Measurements from ENCODE around the gene NXPH2.
"Not testable (repeated sequence)": the region's sequence is repeated elsewhere in the genome, so short reads cannot be mapped to it uniquely, and the experiment has no call there.

The NXPH2 gene

GRCh38 chr2:138752197-138752956, 27.8 kb downstream of the NXPH2 start:
- FAIRE-seq (no peak), DNase-seq (ENCODE audit: insufficient read length) (no peak)

GRCh38 chr2:138744713-138745112, 35.5 kb downstream of the NXPH2 start:
- FAIRE-seq (no peak), DNase-seq (ENCODE audit: insufficient read length) (no peak)
- TF ChIP-seq POLR2A (IDR thresholded peaks at IDR 0.05; ENCODE audit: low read depth, low read length) (no peak), POLR2AphosphoS5 (IDR thresholded peaks at IDR 0.05; ENCODE audit: low read depth, low read length) (no peak), TAF1 (IDR thresholded peaks at IDR 0.05; ENCODE audit: borderline replicate concordance, low read depth, low read length) (no peak)

More at GRCh38 chr2:138752197-138752956, 27.8 kb downstream of the NXPH2 start:
- no peak for TF ChIP-seq TAF1 (IDR thresholded peaks at IDR 0.05; ENCODE audit: borderline replicate concordance, low read depth, low read length)
- no peak for TF ChIP-seq POLR2A (IDR thresholded peaks at IDR 0.05; ENCODE audit: low read depth, low read length)
- TF ChIP-seq POLR2AphosphoS5 (IDR thresholded peaks at IDR 0.05; ENCODE audit: low read depth, low read length), result no peak

- no peak for TF ChIP-seq POLR2AphosphoS5 (IDR thresholded peaks at IDR 0.05; ENCODE audit: low read depth, low read length)
- TF ChIP-seq TAF1 (IDR thresholded peaks at IDR 0.05; ENCODE audit: borderline replicate concordance, low read depth, low read length), result no peak
- no peak for TF ChIP-seq POLR2A (IDR thresholded peaks at IDR 0.05; ENCODE audit: low read depth, low read length)
- FAIRE-seq, result no peak
- DNase-seq (ENCODE audit: insufficient read length), result no peak
Observed at GRCh38 chr2:138742441-138743057, 37.6 kb downstream of the NXPH2 start.

GRCh38 chr2:138741851-138742250, 38.3 kb downstream of the NXPH2 start:
- no peak for FAIRE-seq
- DNase-seq (ENCODE audit: insufficient read length), result no peak
- TF ChIP-seq POLR2A (IDR thresholded peaks at IDR 0.05; ENCODE audit: low read depth, low read length) (no peak), TAF1 (IDR thresholded peaks at IDR 0.05; ENCODE audit: borderline replicate concordance, low read depth, low read length) (no peak), POLR2AphosphoS5 (IDR thresholded peaks at IDR 0.05; ENCODE audit: low read depth, low read length) (no peak)

- not testable (repeated sequence) for FAIRE-seq; DNase-seq (ENCODE audit: insufficient read length)
Observed at GRCh38 chr2:138737009-138737554, 43.1 kb downstream of the NXPH2 start.

- no peak for FAIRE-seq
- no peak for DNase-seq (ENCODE audit: insufficient read length)
- no peak for TF ChIP-seq POLR2AphosphoS5 (IDR thresholded peaks at IDR 0.05; ENCODE audit: low read depth, low read length)
- no peak for TF ChIP-seq TAF1 (IDR thresholded peaks at IDR 0.05; ENCODE audit: borderline replicate concordance, low read depth, low read length)
- TF ChIP-seq POLR2A (IDR thresholded peaks at IDR 0.05; ENCODE audit: low read depth, low read length), result no peak
Observed at GRCh38 chr2:138732651-138733050, 47.5 kb downstream of the NXPH2 start.

GRCh38 chr2:138730497-138731030, 49.6 kb downstream of the NXPH2 start:
- DNase-seq (ENCODE audit: insufficient read length) (no peak), FAIRE-seq (no peak)
- no peak for TF ChIP-seq POLR2A (IDR thresholded peaks at IDR 0.05; ENCODE audit: low read depth, low read length)
- no peak for TF ChIP-seq TAF1 (IDR thresholded peaks at IDR 0.05; ENCODE audit: borderline replicate concordance, low read depth, low read length)
- TF ChIP-seq POLR2AphosphoS5 (IDR thresholded peaks at IDR 0.05; ENCODE audit: low read depth, low read length), result no peak

- no peak for FAIRE-seq
- no peak for DNase-seq (ENCODE audit: insufficient read length)
- TF ChIP-seq TAF1 (IDR thresholded peaks at IDR 0.05; ENCODE audit: borderline replicate concordance, low read depth, low read length) (no peak), POLR2A (IDR thresholded peaks at IDR 0.05; ENCODE audit: low read depth, low read length) (no peak)
Observed at GRCh38 chr2:138727956-138728355, 52.2 kb downstream of the NXPH2 start.

GRCh38 chr2:138726681-138727080, 53.5 kb downstream of the NXPH2 start:
- DNase-seq (ENCODE audit: insufficient read length) (no peak), FAIRE-seq (no peak)
- TF ChIP-seq POLR2AphosphoS5 (IDR thresholded peaks at IDR 0.05; ENCODE audit: low read depth, low read length) (no peak), TAF1 (IDR thresholded peaks at IDR 0.05; ENCODE audit: borderline replicate concordance, low read depth, low read length) (no peak), POLR2A (IDR thresholded peaks at IDR 0.05; ENCODE audit: low read depth, low read length) (no peak)

- no peak for TF ChIP-seq POLR2A (IDR thresholded peaks at IDR 0.05; ENCODE audit: low read depth, low read length)
- no peak for TF ChIP-seq TAF1 (IDR thresholded peaks at IDR 0.05; ENCODE audit: borderline replicate concordance, low read depth, low read length)
- no peak for TF ChIP-seq POLR2AphosphoS5 (IDR thresholded peaks at IDR 0.05; ENCODE audit: low read depth, low read length)
- DNase-seq (ENCODE audit: insufficient read length), result no peak
- FAIRE-seq, result no peak
Observed at GRCh38 chr2:138724729-138725459, 55.3 kb downstream of the NXPH2 start.

GRCh38 chr2:138724327-138724726, 55.9 kb downstream of the NXPH2 start:
- DNase-seq (ENCODE audit: insufficient read length) (no peak), FAIRE-seq (no peak)
- TF ChIP-seq POLR2AphosphoS5 (IDR thresholded peaks at IDR 0.05; ENCODE audit: low read depth, low read length) (no peak), POLR2A (IDR thresholded peaks at IDR 0.05; ENCODE audit: low read depth, low read length) (no peak), TAF1 (IDR thresholded peaks at IDR 0.05; ENCODE audit: borderline replicate concordance, low read depth, low read length) (no peak)
